HEK293 (cell line): ENCODE results near the gene BRMS1.

Experiments
- CTCF ChIA-PET: fragments of 350-600 bp; formaldehyde crosslinking; extraction: SDS; loops from one replicate; lab custom pipeline; 2021; ENCODE audit warnings: antibody characterized with exemption; lab: Yijun Ruan, JAX
- POLR2A ChIA-PET: fragments of 300-600 bp; formaldehyde crosslinking; extraction: SDS; loops from one replicate; lab custom pipeline; 2020; ENCODE audit warnings: antibody characterized with exemption, inconsistent platforms; lab: Yijun Ruan, JAX
- H3K27ac ChIP-seq: fragments of 200-500 bp; sonication (Bioruptor generic); 2 replicates; pipeline ENCODE4 v1.5.1; 2014; ENCODE audit warnings: low read depth, low read length, control low read depth, inconsistent platforms; ENCODE audit errors: extremely low read depth
- H3K36me3 ChIP-seq, 2 experiments: fragments of 200-500 bp in 1 of 2; sonication (Bioruptor generic) in 1 of 2; 1 replicate in 1 of 2; 2 replicates in 1 of 2; pipeline ENCODE4 v1.5.1; 2014 to 2017; ENCODE audit warnings: inconsistent platforms in 2 of 2, low read length in 2 of 2; ENCODE audit not compliant: control insufficient read depth in 2 of 2, insufficient read depth in 1 of 2
- H3K4me1 ChIP-seq: fragments of 200-500 bp; sonication (Bioruptor generic); 2 replicates; pipeline ENCODE4 v1.5.1; 2014; ENCODE audit warnings: mild to moderate bottlenecking, low read length, inconsistent platforms; ENCODE audit not compliant: control insufficient read depth, insufficient read depth
- H3K4me3 ChIP-seq: 2 replicates; pipeline ENCODE4 v1.5.1; 2011; ENCODE audit warnings: low read depth, mild to moderate bottlenecking, control low read depth, low read length, moderate library complexity
- H3K9me3 ChIP-seq: fragments of 200-500 bp; sonication (Bioruptor generic); 2 replicates; pipeline ENCODE4 v1.5.1; 2014; ENCODE audit warnings: low read depth, low read length, inconsistent platforms; ENCODE audit not compliant: control insufficient read depth, insufficient read depth
- CTCF ChIP-seq: fragments of 450-650 bp; formaldehyde crosslinking; IDR thresholded peaks from 2 replicates; pipeline ENCODE4 v1.5.1; 2016; ENCODE audit warnings: missing biosample characterization, missing genetic modification characterization
- EGR2 ChIP-seq: fragments of 450-650 bp; formaldehyde crosslinking; IDR thresholded peaks from 2 replicates; pipeline ENCODE4 v1.5.1; 2016; ENCODE audit warnings: low read depth, missing biosample characterization, missing genetic modification characterization
- GLIS1 ChIP-seq: fragments of 450-650 bp; formaldehyde crosslinking; IDR thresholded peaks from 2 replicates; pipeline ENCODE4 v1.5.1; 2016; ENCODE audit warnings: missing biosample characterization, missing genetic modification characterization
- INSM2 ChIP-seq: fragments of 450-650 bp; formaldehyde crosslinking; IDR thresholded peaks from 2 replicates; pipeline ENCODE4 v1.5.1; 2016; ENCODE audit warnings: missing biosample characterization, missing genetic modification characterization
- KLF10 ChIP-seq: fragments of 450-650 bp; IDR thresholded peaks from 2 replicates; pipeline ENCODE4 v1.5.1; 2018; ENCODE audit warnings: missing biosample characterization, mild to moderate bottlenecking, missing genetic modification characterization
- KLF8 ChIP-seq: fragments of 450-650 bp; formaldehyde crosslinking; IDR thresholded peaks from 2 replicates; pipeline ENCODE4 v1.5.1; 2016; ENCODE audit warnings: missing biosample characterization, missing genetic modification characterization
- PRDM1 ChIP-seq: fragments of 450-650 bp; formaldehyde crosslinking; IDR thresholded peaks from 2 replicates; pipeline ENCODE4; 2016; ENCODE audit warnings: missing biosample characterization, missing genetic modification characterization
- RBAK ChIP-seq: fragments of 450-650 bp; formaldehyde crosslinking; IDR thresholded peaks from 2 replicates; pipeline ENCODE4 v1.5.1; 2016; ENCODE audit warnings: missing biosample characterization, missing genetic modification characterization
- ZBTB17 ChIP-seq: fragments of 450-650 bp; formaldehyde crosslinking; IDR thresholded peaks from 2 replicates; pipeline ENCODE4 v1.5.1; 2016; ENCODE audit warnings: missing biosample characterization, missing genetic modification characterization
- ZBTB20 ChIP-seq: fragments of 450-650 bp; formaldehyde crosslinking; IDR thresholded peaks from 2 replicates; pipeline ENCODE4 v1.5.1; 2016; ENCODE audit warnings: missing biosample characterization, missing genetic modification characterization
- ZEB2 ChIP-seq: fragments of 450-650 bp; formaldehyde crosslinking; IDR thresholded peaks from 2 replicates; pipeline ENCODE4 v1.5.1; 2016; ENCODE audit warnings: missing biosample characterization, missing genetic modification characterization
- ZNF16 ChIP-seq: fragments of 450-650 bp; formaldehyde crosslinking; IDR thresholded peaks from 2 replicates; pipeline ENCODE4 v1.5.1; 2016; ENCODE audit warnings: low read depth, missing biosample characterization, missing genetic modification characterization
- ZNF174 ChIP-seq: fragments of 450-650 bp; formaldehyde crosslinking; IDR thresholded peaks from 2 replicates; pipeline ENCODE4 v1.5.0; 2017; ENCODE audit warnings: missing biosample characterization, mild to moderate bottlenecking, missing genetic modification characterization
- ZNF311 ChIP-seq: fragments of 450-650 bp; formaldehyde crosslinking; IDR thresholded peaks from 2 replicates; pipeline ENCODE4 v1.5.1; 2017; ENCODE audit warnings: missing biosample characterization, missing genetic modification characterization, borderline replicate concordance
- ZNF366 ChIP-seq: fragments of 450-650 bp; formaldehyde crosslinking; conservative IDR thresholded peaks from 2 replicates; pipeline ENCODE4 v1.5.1; 2016; ENCODE audit warnings: missing biosample characterization, missing genetic modification characterization
- ZNF423 ChIP-seq: fragments of 450-650 bp; formaldehyde crosslinking; IDR thresholded peaks from 2 replicates; pipeline ENCODE4 v1.5.1; 2016; ENCODE audit warnings: missing biosample characterization, missing genetic modification characterization
- ZNF514 ChIP-seq: fragments of 450-650 bp; formaldehyde crosslinking; IDR thresholded peaks from 2 replicates; pipeline ENCODE4 v1.5.1; 2016; ENCODE audit warnings: missing biosample characterization, missing genetic modification characterization
- ZNF529 ChIP-seq: fragments of 450-650 bp; formaldehyde crosslinking; IDR thresholded peaks from 2 replicates; pipeline ENCODE4 v1.5.1; 2017; ENCODE audit warnings: missing genetic modification characterization, missing biosample characterization; ENCODE audit not compliant: insufficient replicate concordance
- ZNF747 ChIP-seq: fragments of 450-650 bp; formaldehyde crosslinking; IDR thresholded peaks from 2 replicates; pipeline ENCODE4 v1.5.1; 2016; ENCODE audit warnings: missing biosample characterization, missing genetic modification characterization
- ZNF777 ChIP-seq: fragments of 450-650 bp; formaldehyde crosslinking; IDR thresholded peaks from 2 replicates; pipeline ENCODE4 v1.5.1; 2017; ENCODE audit warnings: missing biosample characterization, missing genetic modification characterization, borderline replicate concordance
- ZNF785 ChIP-seq: fragments of 450-650 bp; formaldehyde crosslinking; IDR thresholded peaks from 2 replicates; pipeline ENCODE4 v1.5.1; 2016; ENCODE audit warnings: missing biosample characterization, missing genetic modification characterization
- ZNF837 ChIP-seq: fragments of 450-650 bp; formaldehyde crosslinking; IDR thresholded peaks from 2 replicates; pipeline ENCODE4 v1.5.1; 2016; ENCODE audit warnings: missing biosample characterization, missing genetic modification characterization
- ZSCAN16 ChIP-seq: fragments of 450-650 bp; formaldehyde crosslinking; IDR thresholded peaks from 2 replicates; pipeline ENCODE4 v1.5.1; 2016; ENCODE audit warnings: missing biosample characterization, missing genetic modification characterization
- TF ChIP-seq, protein P1 (sequence below): fragments of 450-650 bp; formaldehyde crosslinking; IDR thresholded peaks from 2 replicates; pipeline ENCODE4 v1.5.1; 2017; ENCODE audit warnings: missing biosample characterization, missing genetic modification characterization
- TF ChIP-seq, protein P2 (sequence below): fragments of 450-650 bp; formaldehyde crosslinking; IDR thresholded peaks from 2 replicates; pipeline ENCODE4 v1.5.1; 2016; ENCODE audit warnings: missing biosample characterization, missing genetic modification characterization
- TF ChIP-seq, protein P3 (sequence below): fragments of 450-650 bp; formaldehyde crosslinking; IDR thresholded peaks from 2 replicates; pipeline ENCODE4 v1.5.1; 2017; ENCODE audit warnings: missing biosample characterization, mild to moderate bottlenecking, missing genetic modification characterization, moderate library complexity
- TF ChIP-seq, protein P4 (sequence below): fragments of 450-650 bp; formaldehyde crosslinking; IDR thresholded peaks from 2 replicates; pipeline ENCODE4 v1.5.1; 2016; ENCODE audit warnings: missing biosample characterization, missing genetic modification characterization

BRMS1 gene

GRCh38 chr11:66311965-66312548 is 32.8 kb downstream of the BRMS1 start:
- Histone ChIP-seq H3K27ac (peak overlapping the region; percentile 52; the same call in 1 of the 2 replicates), H3K36me3 (no peaks in the 10 kb centered on the region), H3K9me3 (no peaks in the 10 kb centered on the region), H3K4me3 (peak overlapping the region; percentile 50), H3K4me1 (no peaks in the 10 kb centered on the region)
- ChIA-PET CTCF (interaction anchor here (0.6 to 3.4 kb wide), 55 partner anchors 10 to 713 kb away, joined by 3 to 29 read pairs (median 4); partner anchors contain the start of genes B4GAT1, BRMS1, RIN1 and TMEM151A), POLR2A (interaction anchor here (0.5 to 2.2 kb wide), 23 partner anchors 9 to 807 kb away, joined by 3 to 32 read pairs (median 4); partner anchors contain the start of genes BRMS1, FIBP, KDM2A and MRPL11)
- TF ChIP-seq PRDM1 (no peak), KLF10 (tag by site-specific recombination) (peak; percentile 29; the same call in 1 of the 2 replicates), KLF8 (peak; percentile 63), GLIS1 (tag by site-specific recombination) (peak; percentile 70), ZNF785 (tag by site-specific recombination) (no peak), EGR2 (tag by site-specific recombination) (peak; percentile 96), INSM2 (tag by site-specific recombination) (no peak), CTCF (tag by site-specific recombination) (peak; percentile 81), ZSCAN16 (tag by site-specific recombination) (no peak), ZNF777 (peak; percentile 68), ZNF16 (tag by site-specific recombination) (no peak), ZNF747 (tag by site-specific recombination) (no peak), ZNF529 (no peak), ZBTB17 (tag by site-specific recombination) (peak; percentile 89), ZNF366 (tag by site-specific recombination) (no peak), ZNF514 (tag by site-specific recombination) (no peak), ZBTB20 (tag by site-specific recombination) (peak; percentile 91), ZNF423 (tag by site-specific recombination) (peak; percentile 96), ZNF311 (tag by site-specific recombination) (no peak), ZNF174 (tag by site-specific recombination) (no peak), ZNF837 (tag by site-specific recombination) (no peak), ZEB2 (tag by site-specific recombination) (peak; percentile 88), RBAK (tag by site-specific recombination) (no peak)
- TF ChIP-seq, protein P1, sequence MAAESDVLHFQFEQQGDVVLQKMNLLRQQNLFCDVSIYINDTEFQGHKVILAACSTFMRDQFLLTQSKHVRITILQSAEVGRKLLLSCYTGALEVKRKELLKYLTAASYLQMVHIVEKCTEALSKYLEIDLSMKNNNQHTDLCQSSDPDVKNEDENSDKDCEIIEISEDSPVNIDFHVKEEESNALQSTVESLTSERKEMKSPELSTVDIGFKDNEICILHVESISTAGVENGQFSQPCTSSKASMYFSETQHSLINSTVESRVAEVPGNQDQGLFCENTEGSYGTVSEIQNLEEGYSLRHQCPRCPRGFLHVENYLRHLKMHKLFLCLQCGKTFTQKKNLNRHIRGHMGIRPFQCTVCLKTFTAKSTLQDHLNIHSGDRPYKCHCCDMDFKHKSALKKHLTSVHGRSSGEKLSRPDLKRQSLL (tag by site-specific recombination) = peak; percentile 29; the same call in 1 of the 2 replicates
- TF ChIP-seq, protein P2, sequence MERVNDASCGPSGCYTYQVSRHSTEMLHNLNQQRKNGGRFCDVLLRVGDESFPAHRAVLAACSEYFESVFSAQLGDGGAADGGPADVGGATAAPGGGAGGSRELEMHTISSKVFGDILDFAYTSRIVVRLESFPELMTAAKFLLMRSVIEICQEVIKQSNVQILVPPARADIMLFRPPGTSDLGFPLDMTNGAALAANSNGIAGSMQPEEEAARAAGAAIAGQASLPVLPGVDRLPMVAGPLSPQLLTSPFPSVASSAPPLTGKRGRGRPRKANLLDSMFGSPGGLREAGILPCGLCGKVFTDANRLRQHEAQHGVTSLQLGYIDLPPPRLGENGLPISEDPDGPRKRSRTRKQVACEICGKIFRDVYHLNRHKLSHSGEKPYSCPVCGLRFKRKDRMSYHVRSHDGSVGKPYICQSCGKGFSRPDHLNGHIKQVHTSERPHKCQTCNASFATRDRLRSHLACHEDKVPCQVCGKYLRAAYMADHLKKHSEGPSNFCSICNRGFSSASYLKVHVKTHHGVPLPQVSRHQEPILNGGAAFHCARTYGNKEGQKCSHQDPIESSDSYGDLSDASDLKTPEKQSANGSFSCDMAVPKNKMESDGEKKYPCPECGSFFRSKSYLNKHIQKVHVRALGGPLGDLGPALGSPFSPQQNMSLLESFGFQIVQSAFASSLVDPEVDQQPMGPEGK (tag by site-specific recombination) = peak; percentile 83
- TF ChIP-seq, protein P3, sequence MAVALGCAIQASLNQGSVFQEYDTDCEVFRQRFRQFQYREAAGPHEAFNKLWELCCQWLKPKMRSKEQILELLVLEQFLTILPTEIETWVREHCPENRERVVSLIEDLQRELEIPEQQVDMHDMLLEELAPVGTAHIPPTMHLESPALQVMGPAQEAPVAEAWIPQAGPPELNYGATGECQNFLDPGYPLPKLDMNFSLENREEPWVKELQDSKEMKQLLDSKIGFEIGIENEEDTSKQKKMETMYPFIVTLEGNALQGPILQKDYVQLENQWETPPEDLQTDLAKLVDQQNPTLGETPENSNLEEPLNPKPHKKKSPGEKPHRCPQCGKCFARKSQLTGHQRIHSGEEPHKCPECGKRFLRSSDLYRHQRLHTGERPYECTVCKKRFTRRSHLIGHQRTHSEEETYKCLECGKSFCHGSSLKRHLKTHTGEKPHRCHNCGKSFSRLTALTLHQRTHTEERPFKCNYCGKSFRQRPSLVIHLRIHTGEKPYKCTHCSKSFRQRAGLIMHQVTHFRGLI (tag by site-specific recombination) = no peak
- TF ChIP-seq, protein P4, sequence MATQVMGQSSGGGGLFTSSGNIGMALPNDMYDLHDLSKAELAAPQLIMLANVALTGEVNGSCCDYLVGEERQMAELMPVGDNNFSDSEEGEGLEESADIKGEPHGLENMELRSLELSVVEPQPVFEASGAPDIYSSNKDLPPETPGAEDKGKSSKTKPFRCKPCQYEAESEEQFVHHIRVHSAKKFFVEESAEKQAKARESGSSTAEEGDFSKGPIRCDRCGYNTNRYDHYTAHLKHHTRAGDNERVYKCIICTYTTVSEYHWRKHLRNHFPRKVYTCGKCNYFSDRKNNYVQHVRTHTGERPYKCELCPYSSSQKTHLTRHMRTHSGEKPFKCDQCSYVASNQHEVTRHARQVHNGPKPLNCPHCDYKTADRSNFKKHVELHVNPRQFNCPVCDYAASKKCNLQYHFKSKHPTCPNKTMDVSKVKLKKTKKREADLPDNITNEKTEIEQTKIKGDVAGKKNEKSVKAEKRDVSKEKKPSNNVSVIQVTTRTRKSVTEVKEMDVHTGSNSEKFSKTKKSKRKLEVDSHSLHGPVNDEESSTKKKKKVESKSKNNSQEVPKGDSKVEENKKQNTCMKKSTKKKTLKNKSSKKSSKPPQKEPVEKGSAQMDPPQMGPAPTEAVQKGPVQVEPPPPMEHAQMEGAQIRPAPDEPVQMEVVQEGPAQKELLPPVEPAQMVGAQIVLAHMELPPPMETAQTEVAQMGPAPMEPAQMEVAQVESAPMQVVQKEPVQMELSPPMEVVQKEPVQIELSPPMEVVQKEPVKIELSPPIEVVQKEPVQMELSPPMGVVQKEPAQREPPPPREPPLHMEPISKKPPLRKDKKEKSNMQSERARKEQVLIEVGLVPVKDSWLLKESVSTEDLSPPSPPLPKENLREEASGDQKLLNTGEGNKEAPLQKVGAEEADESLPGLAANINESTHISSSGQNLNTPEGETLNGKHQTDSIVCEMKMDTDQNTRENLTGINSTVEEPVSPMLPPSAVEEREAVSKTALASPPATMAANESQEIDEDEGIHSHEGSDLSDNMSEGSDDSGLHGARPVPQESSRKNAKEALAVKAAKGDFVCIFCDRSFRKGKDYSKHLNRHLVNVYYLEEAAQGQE = no peak
